HCEC 1CT (cell line): Measurements from ENCODE around the gene AAMDC.
A peak's percentile ranks its signal among the peaks of the same experiment; 100 is the strongest.

Experiments
- DNase-seq: peaks from one replicate; pipeline ENCODE4 v3.0.0-alpha.2; 2017

AAMDC gene

DNA sequence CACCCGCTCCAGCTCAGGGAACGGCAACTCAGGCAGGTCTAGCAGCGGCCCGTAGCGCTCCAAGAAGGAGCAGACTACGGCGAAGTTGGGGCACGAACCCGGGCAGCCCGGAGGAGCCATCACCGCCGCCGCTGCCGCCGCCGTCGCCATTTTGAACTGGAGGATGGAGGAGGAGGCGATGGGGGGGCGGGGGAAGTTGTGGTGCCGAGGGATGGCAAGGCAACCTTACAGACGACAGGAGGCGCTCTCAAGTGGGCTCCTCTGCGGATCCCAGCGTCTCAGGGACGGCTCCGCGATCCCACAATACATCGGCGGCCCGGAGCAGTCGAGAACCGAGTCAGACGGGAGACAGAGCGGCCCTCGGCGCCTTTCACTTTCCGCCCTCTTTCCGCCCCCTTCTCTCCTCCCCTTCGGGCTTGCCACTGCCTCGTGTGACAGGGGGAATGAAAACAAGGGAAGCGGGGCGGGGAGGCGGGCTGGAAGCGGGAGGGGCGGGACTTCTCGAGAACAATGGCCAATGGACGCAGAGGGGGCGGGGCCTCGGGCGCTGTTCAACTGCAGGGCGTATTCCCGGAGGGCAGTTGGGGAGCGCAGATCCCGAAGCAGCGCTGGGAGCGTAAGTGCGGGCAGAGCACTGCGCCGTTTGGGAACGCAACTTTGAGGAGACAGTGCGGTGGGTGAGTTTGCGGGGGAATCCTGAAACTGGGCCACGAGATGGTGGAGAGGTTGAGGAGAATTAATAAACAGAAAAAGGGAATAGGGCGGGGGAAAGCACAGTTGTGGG lies at the start of gene AAMDC, which contains the start of gene RSF1:
TSS of gene AAMDC (plus strand) at position 580 of the 784 bp plus-strand sequence. CDS start 21,353 bp downstream, outside the sequence.
TSS of gene RSF1 (minus strand) at position 158 of the 784 bp plus-strand sequence. CDS start at position 150, 8 bp downstream.
- DNase-seq: peak; percentile 98

DNA sequence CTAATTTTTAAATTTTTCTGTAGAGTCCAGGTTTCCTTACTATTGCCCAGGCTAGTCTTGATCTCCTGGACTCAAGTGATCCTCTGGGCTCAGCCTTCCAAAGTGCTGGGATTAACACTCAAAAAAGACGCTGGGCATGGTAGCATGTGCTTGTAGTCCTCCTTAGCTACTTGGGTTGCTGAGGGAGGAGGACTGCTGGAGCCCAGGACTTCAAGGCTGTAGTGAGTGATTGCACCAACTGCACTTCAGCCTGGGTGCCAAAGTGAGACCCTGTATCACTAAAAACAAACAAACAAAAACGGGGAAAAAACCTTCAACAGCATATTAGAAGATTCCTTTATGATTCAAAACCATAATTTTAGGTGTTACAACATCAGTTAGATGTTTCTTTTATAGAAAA lies 45.0 kb upstream of the AAMDC start:
- no peak for DNase-seq

- DNase-seq: peak; percentile 33
Measured at GRCh38 chr11:77776455-77776854, 44.5 kb upstream of the AAMDC start.

- DNase-seq: no peak
Measured at GRCh38 chr11:77778118-77778517, 42.8 kb upstream of the AAMDC start.

GRCh38 chr11:77778549-77778948 lies 42.4 kb upstream of the AAMDC start:
- DNase-seq: no peak

- peak; percentile 26 for DNase-seq
Measured at GRCh38 chr11:77779935-77780334, 41.0 kb upstream of the AAMDC start.

- DNase-seq: no peak
Measured at GRCh38 chr11:77783025-77783424, 37.9 kb upstream of the AAMDC start.

- DNase-seq: no peak
Measured at GRCh38 chr11:77784572-77784971, 36.4 kb upstream of the AAMDC start.

DNA sequence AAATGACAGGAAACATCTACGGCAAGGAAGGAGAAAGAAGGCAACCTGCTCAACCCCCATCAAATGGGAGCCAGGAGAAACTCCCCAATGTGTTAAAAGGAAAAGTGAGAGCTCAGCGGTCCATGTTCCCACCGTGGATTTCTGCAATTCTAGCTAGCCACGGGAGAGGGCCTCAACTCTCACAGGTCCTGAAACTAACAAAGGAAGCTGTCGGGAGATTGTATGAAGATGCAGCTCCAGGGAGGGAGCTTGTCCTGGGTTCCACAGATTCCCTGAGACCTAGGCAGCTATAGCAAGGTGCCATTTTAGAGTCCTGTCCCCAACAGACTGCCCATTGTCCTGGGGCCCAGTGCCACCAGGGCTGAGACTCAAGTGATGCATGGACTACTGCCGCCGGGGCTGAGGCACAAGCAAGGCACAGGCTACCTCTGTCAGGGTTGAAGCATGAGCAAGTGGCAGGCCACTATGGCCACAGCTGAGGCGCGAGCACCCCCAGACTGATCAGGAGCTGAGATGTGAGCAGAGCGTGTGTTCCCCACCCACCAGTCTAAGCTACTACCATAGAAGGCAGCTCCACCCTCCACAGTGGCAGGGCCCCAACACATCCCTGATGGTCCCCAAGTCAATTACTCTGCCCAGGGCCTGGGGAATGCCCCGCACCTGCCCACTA lies 31.7 kb upstream of the AAMDC start:
- DNase-seq: no peak

DNA sequence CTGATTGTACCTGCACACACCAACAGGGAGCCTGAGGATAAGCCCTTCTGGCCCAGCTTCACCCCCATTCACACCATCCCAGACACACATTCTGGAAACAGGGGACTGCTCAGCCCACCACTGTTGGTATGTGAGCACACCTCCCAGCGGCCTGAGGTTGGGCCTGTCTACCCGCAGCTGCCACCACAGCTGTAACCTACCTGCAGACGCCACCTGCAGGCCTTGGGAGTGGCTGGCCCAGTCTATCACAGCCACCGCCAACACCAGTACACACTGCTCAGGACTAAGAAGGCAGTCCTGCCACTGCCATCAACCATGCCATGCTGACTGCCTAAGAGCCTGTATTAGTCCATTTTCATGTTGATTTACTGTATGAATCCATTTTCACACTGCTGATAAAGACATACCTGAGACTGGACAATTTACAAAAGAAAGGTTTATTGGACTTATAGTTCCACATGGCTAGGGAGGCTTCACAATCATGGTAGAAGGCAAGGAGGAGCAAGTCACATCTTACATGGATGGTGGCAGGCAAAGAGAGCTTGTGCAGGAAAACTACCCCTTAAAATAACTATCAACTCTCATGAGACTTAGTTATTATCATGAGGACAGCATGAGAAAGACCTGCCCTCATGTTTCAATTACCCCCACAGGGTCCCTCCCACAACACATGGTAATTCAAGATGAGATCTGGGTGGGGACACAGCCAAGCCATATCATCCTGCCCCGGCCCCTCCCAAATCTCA lies 31.0 kb upstream of the AAMDC start:
- no peak for DNase-seq

GRCh38 chr11:77791301-77791700 lies 29.6 kb upstream of the AAMDC start:
- DNase-seq: no peak

- DNase-seq: no peak
Measured at GRCh38 chr11:77793972-77794371, 27.0 kb upstream of the AAMDC start.

GRCh38 chr11:77799338-77799737 lies 21.6 kb upstream of the AAMDC start:
- no peak for DNase-seq

DNA sequence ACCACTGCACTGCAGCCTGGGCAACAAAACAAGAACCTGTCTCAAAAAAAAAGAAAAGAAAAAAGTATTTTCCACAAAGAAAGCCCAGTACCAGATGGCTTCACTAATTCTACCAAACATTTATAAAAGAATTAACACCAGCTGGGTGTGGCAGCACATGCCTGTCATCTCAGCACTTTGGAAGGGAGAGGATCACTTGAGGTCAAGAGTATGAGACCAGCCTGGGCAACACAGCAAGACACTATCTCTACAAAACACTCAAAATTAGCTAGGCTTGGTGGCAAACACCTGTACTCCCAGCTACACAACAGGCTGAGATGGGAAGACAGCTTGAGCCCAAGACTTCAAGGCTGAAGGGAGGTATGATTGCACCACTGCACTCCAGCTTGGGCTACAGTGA lies 20.5 kb upstream of the AAMDC start:
- no peak for DNase-seq

DNA sequence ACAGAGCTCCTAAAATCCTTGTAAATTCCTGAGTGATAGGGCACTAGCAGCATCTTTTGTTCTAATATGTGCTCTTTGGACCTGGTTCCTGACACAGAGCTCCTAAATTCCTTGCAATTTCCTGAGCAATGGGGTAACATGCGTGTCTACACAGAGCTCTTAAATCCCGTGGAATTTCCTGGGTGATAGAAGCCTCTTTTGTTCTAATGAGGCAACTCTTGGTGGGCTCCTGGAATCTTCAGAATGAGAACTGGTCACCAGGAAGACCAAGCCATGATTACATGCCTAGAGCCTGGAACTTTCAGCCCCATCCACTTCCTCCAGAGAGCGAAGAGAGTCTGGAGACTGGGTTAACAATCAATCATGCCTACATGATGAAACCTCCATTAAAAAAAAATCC lies 19.5 kb upstream of the AAMDC start:
- DNase-seq: no peak

- no peak for DNase-seq
Measured at GRCh38 chr11:77806415-77806814, 14.5 kb upstream of the AAMDC start.

DNA sequence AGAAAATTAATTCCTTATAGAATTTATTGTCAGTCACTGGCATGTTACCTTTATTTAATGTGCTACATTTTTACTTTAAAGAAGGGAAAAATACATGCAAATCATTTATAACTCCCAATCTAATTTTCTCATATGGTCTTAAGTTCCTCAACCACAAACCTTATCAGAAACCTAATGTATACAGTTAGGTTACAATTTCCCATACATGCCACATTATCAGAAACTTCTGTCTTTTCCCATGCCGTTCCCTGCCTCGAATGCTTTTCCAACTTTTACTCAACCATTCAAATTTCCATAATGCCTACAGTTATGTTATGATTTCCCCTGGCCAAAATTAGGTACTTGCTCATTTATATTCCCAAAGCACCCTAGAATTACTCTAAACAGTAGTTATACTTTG lies 14.0 kb upstream of the AAMDC start:
- no peak for DNase-seq

DNA sequence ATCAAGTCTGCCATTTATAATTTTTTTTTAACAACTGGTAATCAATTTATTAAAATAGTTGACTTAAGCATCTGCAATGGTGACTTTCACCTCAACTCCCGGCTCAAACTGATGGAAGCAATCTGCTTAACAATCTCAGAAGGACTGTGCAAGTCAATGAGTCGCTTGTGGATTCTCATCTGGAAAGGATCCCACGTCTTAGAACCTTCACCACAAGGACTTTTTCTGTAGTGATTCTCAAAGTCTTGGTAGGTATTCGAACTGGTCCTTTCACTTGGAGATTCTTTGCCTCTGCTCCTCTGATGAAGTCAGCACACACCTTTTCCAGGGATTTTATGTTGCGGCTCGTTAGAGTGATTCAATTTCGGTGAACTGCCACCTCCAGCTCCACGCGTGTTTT lies 7.7 kb upstream of the AAMDC start:
- no peak for DNase-seq

- DNase-seq: no peak
Measured at GRCh38 chr11:77814848-77815247, 6.1 kb upstream of the AAMDC start.

DNA sequence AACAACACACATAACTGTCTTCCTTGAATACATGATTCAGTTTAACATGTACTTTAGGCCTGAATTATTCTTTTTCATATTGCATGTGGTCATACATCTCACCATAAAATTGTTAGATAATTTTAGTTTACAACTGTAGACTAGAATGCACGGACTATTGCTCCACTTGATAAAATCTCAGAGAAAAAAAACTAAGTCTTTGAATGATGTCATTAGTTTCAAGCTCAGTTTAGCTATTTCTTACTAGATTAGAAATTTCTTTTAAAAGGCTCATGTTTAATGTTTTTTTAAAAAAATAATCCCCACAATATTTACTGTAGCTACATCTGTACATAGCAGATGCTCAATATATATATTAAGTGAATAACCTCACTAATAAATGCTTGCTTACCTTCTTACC lies 5.5 kb upstream of the AAMDC start:
- no peak for DNase-seq

DNA sequence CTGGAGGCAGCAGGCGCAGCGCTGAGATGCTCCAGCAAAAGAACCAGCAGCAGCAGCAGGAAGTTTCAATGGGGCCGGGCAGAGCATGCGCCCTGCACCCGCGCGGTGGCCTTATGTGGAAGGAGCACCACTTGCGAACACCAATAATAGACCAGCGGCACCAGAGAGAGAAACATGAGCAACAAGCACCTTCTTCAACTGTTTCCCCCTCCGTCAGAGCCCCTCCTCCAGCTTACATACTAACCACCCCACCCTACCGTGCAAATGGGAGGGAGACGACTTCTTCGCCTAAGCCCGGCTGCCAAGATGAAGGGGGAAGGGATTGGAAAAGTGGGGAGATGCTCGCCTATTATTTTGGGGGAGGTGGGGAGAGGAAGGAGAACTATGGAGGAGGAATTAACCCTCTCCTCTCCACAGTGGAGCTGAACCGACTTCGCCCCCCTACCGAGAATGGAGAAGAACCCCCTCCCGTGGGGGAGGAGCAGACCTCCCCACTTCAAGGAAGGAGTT lies 1.5 kb upstream of the AAMDC start:
- peak; percentile 87 for DNase-seq

DNA sequence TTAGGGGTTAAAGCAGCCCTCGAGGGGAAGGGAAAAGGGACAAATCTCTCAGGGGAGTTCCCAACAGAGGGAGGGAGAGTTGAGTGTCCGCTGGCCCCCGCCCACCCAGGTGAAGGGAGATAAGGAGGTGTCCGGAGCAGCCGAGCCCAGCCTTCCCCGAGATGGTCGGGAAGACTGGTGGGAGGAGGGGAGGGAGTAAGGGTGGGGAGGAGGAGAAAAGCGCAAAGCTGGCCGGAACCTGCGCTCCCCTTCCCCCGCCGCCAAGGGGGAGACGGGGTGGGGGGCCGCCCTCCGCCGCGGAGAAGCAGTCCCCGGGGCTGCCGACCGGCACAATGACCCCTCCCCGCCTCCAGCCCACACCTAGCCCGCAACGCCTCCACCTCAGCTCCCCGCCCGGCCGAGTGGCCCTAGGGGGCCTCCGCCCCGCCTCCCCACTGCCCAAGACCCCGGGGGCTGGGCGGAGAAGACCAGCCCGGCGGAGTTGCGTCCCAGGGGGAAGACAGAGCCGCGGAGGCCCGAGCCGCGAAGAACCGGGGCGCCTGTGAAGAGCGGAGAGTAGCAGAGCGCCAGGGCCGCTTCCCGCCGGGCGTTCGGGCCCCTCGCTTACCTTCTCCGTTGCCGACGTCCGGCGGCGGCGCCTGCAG lies 901 bp upstream of the AAMDC start:
- DNase-seq: peak; percentile 20

DNA sequence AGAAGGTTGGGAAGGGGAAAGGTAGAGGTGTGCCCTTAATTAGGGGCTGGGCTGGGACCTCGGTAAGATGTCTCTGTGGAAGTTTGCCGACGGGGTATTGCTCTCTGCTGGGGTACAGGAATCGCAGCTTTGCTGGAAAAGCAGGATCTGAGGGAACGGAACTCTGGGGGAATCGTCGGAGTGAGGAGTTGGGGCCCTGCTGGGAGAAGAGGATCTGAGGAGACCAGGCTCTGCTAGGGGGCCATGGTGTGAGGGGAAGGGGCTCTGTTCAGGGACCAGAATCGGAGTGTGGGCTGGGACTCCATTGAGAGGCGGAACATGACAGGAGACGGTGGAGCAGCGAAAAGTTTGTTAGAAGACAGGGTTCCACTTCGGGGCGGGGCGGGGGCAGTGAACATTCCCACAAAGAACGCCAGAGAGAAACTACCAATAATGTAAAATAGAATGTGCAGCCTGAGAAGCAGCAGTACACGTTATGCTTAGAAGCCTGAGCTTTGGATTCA lies 456 bp downstream of the AAMDC start:
- DNase-seq: peak; percentile 45
